PFSK-1 (cell line): Measurements from ENCODE around the gene MARVELD3.

Source experiments
- FOXP2 ChIP-seq: optimal IDR thresholded peaks from 2 replicates; pipeline ENCODE3; 2011; ENCODE audit warnings: borderline replicate concordance, control low read depth, inconsistent platforms; ENCODE audit not compliant: insufficient read depth; ENCODE audit errors: extremely low read length, extremely low read depth
- POLR2AphosphoS5 ChIP-seq: IDR thresholded peaks from 2 replicates; pipeline ENCODE4 v1.6.1; 2012; ENCODE audit warnings: low read depth, mild to moderate bottlenecking, control low read depth, low read length, moderate library complexity
- SIN3A ChIP-seq: IDR thresholded peaks from 2 replicates; pipeline ENCODE4 v1.6.1; 2012; ENCODE audit warnings: mild to moderate bottlenecking, low read length, moderate library complexity, borderline replicate concordance; ENCODE audit not compliant: insufficient read depth
- TAF1 ChIP-seq: IDR thresholded peaks from 2 replicates; pipeline ENCODE4 v1.6.1; 2012; ENCODE audit warnings: low read length, control low read depth, borderline replicate concordance; ENCODE audit not compliant: insufficient read depth
- TF ChIP-seq, protein P1 (sequence below), 2 experiments: IDR thresholded peaks; 2 replicates each; pipeline versions ENCODE4 v1.6.1 to v1.8.0; 2011 to 2012; ENCODE audit warnings: low read depth in 2 of 2, low read length in 2 of 2, control low read depth in 1 of 2, inconsistent platforms in 1 of 2, mild to moderate bottlenecking in 1 of 2, moderate library complexity in 1 of 2; ENCODE audit not compliant: insufficient read depth in 1 of 2

DNA sequence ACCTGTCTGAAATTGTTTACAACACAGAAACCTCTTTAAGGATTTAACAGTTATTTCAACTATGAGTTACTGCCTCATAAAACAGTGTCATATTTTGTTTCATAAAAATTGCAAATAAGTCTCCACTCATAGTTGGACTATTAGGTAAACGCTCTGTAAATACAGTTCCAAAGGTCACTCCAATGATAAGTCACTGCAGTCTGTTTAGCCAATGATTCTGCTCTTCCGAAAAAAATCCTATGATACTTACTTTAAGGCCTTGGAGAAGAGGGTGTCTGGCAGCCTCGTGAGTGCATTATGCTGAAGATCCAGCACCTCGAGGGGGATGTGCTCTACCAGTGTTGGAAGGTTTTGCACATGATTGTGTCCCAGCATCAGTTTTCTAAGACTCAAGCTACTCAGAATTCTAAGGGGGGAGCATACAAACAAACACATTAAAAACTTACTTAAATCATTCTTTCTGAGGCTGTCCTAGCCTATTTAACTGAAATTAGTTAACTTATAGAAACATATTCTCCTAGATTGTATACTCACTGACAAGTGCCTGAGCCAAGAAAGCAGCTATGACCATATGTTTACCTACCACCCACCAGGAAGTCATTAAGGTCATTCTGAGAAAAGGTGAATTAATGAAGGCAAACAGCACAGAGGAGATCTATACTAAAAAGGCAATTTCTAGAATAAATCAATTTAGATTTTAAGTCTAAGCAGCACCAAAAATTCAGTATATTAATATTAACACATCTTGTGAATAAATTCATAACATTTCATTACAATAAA is 41.1 kb downstream of the MARVELD3 start:
- no peak for TF ChIP-seq POLR2AphosphoS5
- TF ChIP-seq TAF1, result no peak
- no peak for TF ChIP-seq SIN3A
- TF ChIP-seq, protein P1, sequence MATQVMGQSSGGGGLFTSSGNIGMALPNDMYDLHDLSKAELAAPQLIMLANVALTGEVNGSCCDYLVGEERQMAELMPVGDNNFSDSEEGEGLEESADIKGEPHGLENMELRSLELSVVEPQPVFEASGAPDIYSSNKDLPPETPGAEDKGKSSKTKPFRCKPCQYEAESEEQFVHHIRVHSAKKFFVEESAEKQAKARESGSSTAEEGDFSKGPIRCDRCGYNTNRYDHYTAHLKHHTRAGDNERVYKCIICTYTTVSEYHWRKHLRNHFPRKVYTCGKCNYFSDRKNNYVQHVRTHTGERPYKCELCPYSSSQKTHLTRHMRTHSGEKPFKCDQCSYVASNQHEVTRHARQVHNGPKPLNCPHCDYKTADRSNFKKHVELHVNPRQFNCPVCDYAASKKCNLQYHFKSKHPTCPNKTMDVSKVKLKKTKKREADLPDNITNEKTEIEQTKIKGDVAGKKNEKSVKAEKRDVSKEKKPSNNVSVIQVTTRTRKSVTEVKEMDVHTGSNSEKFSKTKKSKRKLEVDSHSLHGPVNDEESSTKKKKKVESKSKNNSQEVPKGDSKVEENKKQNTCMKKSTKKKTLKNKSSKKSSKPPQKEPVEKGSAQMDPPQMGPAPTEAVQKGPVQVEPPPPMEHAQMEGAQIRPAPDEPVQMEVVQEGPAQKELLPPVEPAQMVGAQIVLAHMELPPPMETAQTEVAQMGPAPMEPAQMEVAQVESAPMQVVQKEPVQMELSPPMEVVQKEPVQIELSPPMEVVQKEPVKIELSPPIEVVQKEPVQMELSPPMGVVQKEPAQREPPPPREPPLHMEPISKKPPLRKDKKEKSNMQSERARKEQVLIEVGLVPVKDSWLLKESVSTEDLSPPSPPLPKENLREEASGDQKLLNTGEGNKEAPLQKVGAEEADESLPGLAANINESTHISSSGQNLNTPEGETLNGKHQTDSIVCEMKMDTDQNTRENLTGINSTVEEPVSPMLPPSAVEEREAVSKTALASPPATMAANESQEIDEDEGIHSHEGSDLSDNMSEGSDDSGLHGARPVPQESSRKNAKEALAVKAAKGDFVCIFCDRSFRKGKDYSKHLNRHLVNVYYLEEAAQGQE (IDR thresholded peaks at IDR 0.05; ENCODE audit: insufficient read depth in 1 of 2, low read depth in 2 of 2, low read length in 2 of 2), result no peak
- no peak for TF ChIP-seq FOXP2
